ENCODE results near the gene SORCS2.

DNA sequence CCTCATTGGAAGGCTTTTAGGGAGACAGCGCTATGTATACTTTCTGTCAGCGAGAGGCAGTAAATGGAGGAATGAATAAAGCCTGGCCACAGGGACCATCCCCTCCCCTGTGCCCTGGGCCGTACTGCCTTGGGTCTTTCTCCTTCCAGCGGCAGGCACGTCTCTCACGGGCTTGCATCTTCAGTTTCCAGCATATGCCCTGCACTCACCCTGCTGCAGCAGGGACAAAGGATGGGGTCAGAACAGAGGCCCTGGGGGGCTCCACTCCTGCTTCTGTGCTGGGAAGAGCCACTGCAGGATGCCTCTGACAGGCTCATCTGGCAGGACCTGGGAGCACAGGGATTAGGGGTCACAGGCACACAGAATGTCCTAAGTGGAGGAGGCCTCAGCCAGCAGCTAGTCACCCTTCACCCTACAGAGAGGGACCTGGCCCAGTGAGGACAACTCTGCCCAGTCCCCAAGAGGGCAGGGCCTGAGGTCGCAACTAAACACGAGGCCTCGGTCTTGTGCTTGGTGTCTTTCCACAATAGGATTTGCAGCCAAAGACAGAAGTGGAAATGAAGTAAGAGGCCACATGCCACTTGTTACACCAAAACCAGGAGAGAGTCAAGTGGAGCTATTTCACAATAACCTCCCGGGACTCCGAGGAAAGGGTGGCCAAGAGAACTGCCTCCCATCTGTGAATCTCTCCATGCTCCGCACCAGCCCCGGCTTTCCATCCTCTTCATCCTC, 596.5 kb downstream of the SORCS2 start:
- TF ChIP-seq, protein P1, sequence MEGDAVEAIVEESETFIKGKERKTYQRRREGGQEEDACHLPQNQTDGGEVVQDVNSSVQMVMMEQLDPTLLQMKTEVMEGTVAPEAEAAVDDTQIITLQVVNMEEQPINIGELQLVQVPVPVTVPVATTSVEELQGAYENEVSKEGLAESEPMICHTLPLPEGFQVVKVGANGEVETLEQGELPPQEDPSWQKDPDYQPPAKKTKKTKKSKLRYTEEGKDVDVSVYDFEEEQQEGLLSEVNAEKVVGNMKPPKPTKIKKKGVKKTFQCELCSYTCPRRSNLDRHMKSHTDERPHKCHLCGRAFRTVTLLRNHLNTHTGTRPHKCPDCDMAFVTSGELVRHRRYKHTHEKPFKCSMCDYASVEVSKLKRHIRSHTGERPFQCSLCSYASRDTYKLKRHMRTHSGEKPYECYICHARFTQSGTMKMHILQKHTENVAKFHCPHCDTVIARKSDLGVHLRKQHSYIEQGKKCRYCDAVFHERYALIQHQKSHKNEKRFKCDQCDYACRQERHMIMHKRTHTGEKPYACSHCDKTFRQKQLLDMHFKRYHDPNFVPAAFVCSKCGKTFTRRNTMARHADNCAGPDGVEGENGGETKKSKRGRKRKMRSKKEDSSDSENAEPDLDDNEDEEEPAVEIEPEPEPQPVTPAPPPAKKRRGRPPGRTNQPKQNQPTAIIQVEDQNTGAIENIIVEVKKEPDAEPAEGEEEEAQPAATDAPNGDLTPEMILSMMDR (IDR thresholded peaks at IDR 0.05; ENCODE audit: borderline replicate concordance, extremely low read depth, low read length, poor library complexity, severe bottlenecking) = no peak
- no peak for TF ChIP-seq EZH2 (IDR thresholded peaks at IDR 0.05; ENCODE audit: borderline replicate concordance, low read depth, low read length, severe bottlenecking)
